ENCODE data around the gene RPLP1.

The RPLP1 gene

GRCh38 chr15:69452692-69453521 is at the start of gene RPLP1:
Gene RPLP1 (plus strand): TSS chr15:69452818. CDS start chr15:69452949, 131 bp downstream.
- DNase-seq (ENCODE audit: low read depth) = peak; percentile 92

DNA sequence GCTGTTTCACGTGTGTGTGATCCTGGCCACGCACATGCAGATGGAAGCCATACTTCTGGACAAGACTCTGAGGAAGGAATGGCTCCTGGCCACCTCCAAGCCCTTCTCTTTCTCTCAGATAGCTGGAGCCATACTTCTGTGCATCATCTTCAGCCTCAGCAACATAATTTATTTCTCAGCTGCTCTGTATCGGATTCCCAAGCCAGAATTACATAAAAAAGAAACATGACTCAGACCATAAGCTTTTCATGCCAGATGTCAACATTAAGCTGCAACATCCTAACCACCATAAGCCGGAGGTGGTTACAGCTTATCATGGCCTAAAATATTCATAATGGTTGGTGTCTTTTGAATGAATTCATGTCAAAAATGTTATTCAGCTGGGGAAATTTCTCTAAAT is 49.0 kb upstream of the RPLP1 start:
- peak; percentile 84 for DNase-seq (ENCODE audit: low read depth)

DNA sequence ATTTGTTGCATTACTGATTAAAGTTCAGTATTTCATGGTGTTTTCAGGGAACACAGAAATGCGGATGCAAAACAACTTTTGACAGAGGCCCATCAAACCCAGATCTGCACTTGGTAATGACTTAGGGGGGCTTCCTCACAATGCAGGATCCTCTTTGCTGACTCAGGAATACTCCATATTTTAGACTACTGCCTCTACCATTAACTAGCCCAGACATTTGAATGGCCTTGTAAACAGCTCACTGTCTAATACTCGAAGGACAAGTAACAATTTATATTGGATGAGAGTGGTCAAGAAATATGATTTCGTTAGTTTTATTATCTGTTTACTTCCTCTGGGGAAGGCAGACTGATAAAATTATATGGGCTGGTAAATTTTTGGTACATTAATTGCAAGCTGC is 47.5 kb upstream of the RPLP1 start:
- no peak for DNase-seq (ENCODE audit: low read depth)

DNA sequence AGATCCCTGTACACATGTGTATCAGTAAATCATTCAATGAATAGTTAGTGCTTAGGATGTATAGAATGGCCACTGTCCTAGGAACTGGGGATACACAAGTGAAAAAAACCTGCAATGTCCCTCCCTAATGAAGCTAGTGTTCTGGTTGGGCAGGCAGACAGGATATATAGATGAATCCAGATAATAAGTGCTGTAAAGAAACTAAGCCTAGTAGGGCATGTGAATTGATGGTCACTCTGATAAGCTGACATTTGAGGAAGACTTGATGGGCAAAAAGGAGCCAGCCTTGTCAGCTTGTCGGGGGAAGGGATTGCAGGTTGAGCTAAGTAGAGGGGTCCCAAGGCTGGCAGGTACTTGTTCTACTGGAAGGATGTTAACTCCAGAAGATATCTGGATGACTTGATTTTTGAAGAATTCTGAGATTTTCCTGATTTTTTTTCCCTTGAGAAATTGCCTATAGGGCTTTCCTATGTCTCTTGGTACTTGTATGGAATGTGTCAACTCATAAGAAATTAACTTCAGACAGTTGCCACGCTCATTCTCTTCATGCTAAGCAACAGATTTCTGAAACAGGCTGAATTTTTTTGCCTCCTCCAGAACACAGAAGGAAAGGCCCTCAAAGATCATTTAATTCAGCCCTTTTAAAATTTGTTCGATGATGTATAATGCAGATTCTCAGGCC is 44.8 kb upstream of the RPLP1 start:
- DNase-seq (ENCODE audit: low read depth) = no peak

- DNase-seq (ENCODE audit: low read depth) = no peak
Observed at GRCh38 chr15:69408841-69409240, 43.8 kb upstream of the RPLP1 start.

DNA sequence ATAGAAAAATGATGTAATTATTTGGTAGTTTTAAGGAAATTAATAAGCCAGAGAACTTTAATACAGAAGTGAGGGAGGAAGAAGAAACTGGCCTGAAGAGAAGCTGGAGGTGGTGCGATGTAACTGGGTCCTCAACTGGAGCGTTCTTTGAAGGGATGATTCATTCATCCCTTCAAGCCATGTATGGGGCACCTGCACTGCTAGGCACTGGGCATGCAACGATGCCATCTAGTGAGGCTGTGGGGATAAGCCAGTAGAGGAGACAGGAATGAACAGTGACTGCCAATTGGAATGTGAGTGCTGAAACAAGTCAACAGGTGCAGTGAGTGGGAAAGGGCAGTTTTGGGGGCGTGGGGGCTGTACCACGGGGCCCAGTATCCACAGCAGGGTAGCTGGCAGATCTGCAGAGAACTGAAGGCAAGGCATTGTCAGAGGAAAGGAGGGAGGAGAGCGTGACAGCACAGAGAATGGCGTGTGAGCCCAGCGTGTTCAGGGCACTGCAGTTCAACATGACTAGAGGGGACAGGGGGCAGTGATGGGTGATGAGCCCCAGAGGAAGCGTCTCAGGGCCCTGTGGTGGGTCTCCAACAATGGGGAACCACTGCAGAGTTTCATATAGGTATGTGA is 42.3 kb upstream of the RPLP1 start:
- DNase-seq (ENCODE audit: low read depth) = no peak

- DNase-seq (ENCODE audit: low read depth) = no peak
Observed at GRCh38 chr15:69412274-69412673, 40.3 kb upstream of the RPLP1 start.

GRCh38 chr15:69412701-69413100 is 39.9 kb upstream of the RPLP1 start:
- DNase-seq (ENCODE audit: low read depth) = no peak

GRCh38 chr15:69413822-69414700 is 38.6 kb upstream of the RPLP1 start, which contains the start of gene KIF23:
Gene KIF23 (plus strand): TSS chr15:69414349. CDS start chr15:69414466, 117 bp downstream.
- DNase-seq (ENCODE audit: low read depth) = peak; percentile 90

DNA sequence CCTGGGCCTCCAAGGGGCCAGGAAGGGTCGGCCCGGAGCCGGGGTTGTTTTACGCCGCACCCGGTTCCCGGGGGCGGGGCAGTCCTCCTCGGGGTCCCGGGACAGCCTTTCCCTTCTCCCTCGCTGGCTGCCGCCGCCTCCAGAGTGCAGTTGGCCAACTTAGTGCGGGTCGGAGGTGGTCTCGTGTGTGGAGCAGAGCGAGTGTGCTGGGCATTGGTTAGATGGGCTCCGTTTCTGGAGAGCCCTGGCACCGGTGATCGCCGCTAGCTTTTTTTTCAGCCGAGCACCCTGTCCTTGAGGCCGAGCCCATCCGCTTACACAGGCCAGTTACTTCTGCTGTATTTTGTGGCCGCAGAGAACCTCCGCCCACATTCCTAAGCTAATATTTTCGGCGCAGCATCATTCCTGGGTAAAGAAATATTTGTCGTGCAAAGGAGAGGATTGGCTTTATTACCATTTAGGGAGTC is 37.9 kb upstream of the RPLP1 start:
- peak; percentile 96 for DNase-seq (ENCODE audit: low read depth)

DNA sequence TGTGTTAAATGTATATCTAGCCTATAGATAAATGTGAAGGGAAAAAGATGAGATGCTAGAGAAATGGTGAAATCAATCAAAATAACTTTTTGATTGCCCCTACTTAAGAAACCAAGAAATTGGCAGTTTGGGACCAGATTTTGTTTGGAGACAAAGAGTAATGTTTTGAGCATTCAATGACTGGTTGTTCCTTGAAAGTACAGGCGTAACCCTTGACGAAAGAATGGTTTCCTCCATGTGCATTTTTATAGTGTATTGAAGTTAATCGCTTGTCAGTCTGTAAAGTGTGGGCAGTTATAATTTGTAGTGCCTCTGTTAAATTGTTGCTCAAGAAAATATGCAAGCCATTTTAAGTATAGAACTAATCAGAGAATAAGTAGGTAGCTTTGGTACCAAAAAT is 37.2 kb upstream of the RPLP1 start:
- no peak for DNase-seq (ENCODE audit: low read depth)

GRCh38 chr15:69417581-69417980 is 35.0 kb upstream of the RPLP1 start:
- DNase-seq (ENCODE audit: low read depth) = no peak

- DNase-seq (ENCODE audit: low read depth) = no peak
Observed at GRCh38 chr15:69421498-69421897, 31.1 kb upstream of the RPLP1 start.

DNA sequence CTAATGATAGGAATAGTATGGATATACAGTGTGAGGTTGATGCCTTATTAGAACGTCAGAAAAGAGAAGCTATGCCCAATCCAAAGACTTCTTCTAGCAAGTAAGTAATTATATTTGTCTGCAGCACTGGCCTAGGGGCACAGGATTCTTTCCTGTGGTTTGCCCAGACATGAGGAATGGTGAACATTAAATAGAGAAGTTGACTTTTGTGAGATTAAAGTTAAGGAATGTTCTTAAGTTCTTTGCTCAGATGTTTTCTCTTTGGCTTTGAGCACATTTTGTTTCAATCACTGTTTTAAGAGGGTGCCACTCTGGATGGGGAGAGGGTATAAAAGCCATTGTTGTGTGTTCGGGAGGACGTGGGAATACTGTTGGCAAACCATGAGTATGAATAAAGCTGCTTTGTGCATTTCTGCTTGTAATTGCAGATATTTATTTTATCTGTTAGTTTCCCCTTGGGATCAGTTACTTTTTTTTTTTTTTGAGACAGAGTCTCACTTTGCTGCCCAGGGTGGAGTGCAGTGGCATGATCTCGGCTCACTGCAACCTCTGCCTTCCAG is 30.2 kb upstream of the RPLP1 start:
- DNase-seq (ENCODE audit: low read depth) = no peak

DNA sequence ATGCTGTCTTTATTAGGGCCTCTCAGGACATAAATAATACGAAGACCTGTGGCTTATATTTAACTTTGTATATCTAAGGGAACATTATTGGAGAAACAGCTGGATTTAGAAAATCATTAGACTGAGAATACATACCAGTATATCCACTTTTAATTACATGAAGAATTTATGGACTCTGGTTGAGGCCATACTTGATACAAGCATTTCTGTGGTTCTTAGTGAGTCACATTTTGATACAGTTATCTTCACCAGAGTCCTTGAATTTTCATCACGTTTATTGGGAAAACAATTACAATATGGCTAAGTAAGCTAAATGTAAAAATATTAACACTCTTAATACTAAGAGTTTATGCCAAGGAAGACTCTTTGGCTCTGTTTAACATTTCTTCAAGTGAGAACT is 28.6 kb upstream of the RPLP1 start:
- DNase-seq (ENCODE audit: low read depth) = no peak

DNA sequence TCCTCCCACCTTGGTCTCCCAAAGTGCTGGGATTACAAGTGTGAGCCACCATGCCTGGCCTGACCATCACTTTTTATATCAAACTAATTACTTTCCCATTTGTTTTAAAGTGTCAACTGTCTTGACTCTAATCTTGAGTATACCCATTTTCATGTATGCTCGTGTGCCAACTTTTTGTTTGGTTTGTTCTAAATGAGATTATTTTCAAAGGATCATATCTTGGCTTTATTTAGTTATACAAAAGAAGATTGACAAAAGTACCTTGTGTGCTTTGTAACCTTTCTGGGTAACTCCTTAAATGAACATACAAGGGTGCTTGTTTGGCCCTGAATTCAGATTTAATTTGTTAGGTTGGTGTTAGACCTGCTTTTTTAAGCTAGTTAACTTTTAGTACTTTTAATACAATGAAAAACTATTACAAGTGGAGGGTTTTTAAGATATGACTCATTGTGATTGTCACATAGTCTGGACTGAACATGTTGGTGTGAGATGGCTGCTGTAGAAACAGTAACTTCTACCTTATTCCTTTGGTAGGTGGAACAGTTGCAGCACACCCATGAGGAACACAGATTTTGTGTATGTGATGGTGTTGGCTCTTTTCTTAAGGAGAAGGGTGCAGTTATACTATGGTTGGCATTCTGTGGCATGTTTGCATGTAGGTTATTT is 27.7 kb upstream of the RPLP1 start:
- no peak for DNase-seq (ENCODE audit: low read depth)

DNA sequence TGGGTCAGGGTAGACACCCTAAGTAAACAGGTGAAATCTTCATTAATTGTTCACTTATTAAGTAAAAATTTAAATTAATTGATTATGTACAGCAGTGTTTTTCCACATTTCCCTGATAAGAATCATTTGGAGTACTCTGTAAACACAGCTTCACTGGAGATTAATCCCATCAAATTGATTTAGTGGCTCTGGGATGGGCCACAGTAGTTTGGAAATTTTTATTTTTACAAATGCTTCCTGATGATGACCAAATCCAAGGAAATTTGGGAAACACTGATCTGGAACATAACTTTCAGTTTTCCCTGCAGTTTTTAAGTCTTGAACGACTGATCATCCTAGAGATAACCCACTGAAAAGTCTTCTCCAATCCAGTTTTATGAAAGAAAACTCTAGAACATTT is 18.8 kb upstream of the RPLP1 start:
- DNase-seq (ENCODE audit: low read depth) = no peak

- DNase-seq (ENCODE audit: low read depth) = no peak
Observed at GRCh38 chr15:69434238-69434637, 18.4 kb upstream of the RPLP1 start.

DNA sequence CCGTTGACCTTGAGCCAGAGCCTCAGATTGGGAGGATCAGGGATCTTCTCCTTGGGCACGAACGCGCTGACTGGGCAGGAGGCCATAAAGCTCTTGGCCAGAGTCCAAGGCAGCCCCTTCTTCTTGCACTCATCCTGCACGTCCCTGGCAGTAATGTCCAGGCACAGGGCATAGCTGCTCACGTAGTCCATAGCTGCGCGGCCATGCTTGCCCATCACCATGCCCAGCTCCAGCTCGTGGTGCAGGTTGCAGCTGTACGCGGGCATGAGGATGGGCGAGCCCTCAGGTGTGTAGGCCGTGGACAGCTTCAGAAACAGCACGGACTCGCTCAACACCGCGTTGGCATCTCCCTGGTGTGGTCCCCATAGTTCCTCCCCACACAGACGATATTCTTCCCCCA is 17.9 kb upstream of the RPLP1 start:
- DNase-seq (ENCODE audit: low read depth) = no peak

DNA sequence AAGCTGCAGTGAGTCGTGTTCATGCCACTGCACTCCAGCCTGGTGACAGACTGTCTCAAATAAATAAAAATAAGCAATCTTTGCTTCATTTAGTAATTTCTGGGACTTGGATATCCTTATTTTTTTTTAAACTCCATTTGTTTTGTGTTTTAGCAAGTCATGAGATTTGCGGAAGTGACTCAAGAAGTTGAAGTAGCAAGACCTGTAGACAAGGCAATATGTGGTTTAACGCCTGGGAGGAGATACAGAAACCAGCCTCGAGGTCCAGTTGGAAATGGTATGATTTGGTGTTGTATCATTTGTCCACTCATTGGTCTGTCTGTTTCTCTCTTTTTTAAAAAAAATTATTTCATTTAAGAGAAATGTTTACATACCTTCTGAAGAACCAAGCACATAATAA is 16.6 kb upstream of the RPLP1 start:
- no peak for DNase-seq (ENCODE audit: low read depth)

- no peak for DNase-seq (ENCODE audit: low read depth)
Observed at GRCh38 chr15:69436951-69437350, 15.7 kb upstream of the RPLP1 start.

Data from HS-27A (cell line).